CD4-positive, alpha-beta T cell (primary cell): ENCODE measurements around the gene RPS6KA2. TPM values are rescaled to one million over a fixed set of nuclear protein-coding genes. Genes with fewer than 3 reads are reported as not detected.

ENCODE experiments used
- ATAC-seq: fragments of 200-7000 bp; cut with Tn5 transposase; one replicate; pipeline ENCODE4 v1.10.0; 2022; ENCODE audit warnings: mild to moderate bottlenecking; ENCODE audit not compliant: poor library complexity
- CTCF ChIA-PET: fragments of 350-600 bp; sonication (Branson Sonifier 250); formaldehyde crosslinking; loops from one replicate; lab custom pipeline; 2021; ENCODE audit warnings: antibody characterized with exemption, inconsistent platforms; lab: Charles Lee
- POLR2A ChIA-PET: fragments of 350-600 bp; sonication (Branson Sonifier 250); formaldehyde crosslinking; loops from one replicate; lab custom pipeline; 2021; ENCODE audit warnings: antibody characterized with exemption, inconsistent platforms; lab: Charles Lee
- DNase-seq, 14 experiments: peaks; one replicate each; pipeline ENCODE4 v3.0.0-alpha.2; 2013 to 2020; ENCODE audit warnings: mixed read lengths in 2 of 14
- H3K27ac ChIP-seq, 2 donors: one replicate each; pipeline versions ENCODE4 v1.5.1 to v1.7.0; 2013; ENCODE audit warnings: low read length in 2 of 2, low read depth in 1 of 2, mild to moderate bottlenecking in 1 of 2
- H3K27me3 ChIP-seq, 2 experiments: 1 replicate in 1 of 2; 2 replicates in 1 of 2; pipeline versions ENCODE4 v1.6.1 to v1.7.0; 2013; ENCODE audit warnings: low read length in 2 of 2, control low read depth in 1 of 2, mild to moderate bottlenecking in 1 of 2, moderate library complexity in 1 of 2; ENCODE audit not compliant: insufficient read depth in 2 of 2, control insufficient read depth in 1 of 2
- H3K36me3 ChIP-seq: one replicate; pipeline ENCODE4 v1.6.1; 2013; ENCODE audit warnings: low read length, control low read depth; ENCODE audit not compliant: insufficient read depth
- H3K4me1 ChIP-seq: one replicate; pipeline ENCODE4 v1.6.1; 2013; ENCODE audit warnings: low read length, control low read depth; ENCODE audit not compliant: insufficient read depth
- H3K4me3 ChIP-seq: one replicate; pipeline ENCODE4 v1.5.1; 2013; ENCODE audit warnings: mild to moderate bottlenecking, low read length, moderate library complexity
- H3K9me3 ChIP-seq, 2 experiments: 1 replicate in 1 of 2; 2 replicates in 1 of 2; pipeline versions ENCODE4 v1.6.1 to v1.7.0; 2013; ENCODE audit warnings: low read length in 2 of 2, mild to moderate bottlenecking in 2 of 2, control low read depth in 1 of 2, moderate library complexity in 1 of 2; ENCODE audit not compliant: control insufficient read depth in 1 of 2, insufficient read depth in 1 of 2
- H3K27ac Mint-ChIP-seq: one replicate; pipeline ENCODE4 v1.8.0; 2020; ENCODE audit warnings: mixed read lengths
- H3K27me3 Mint-ChIP-seq: one replicate; pipeline ENCODE4 v1.8.0; 2021; ENCODE audit warnings: mixed read lengths
- H3K36me3 Mint-ChIP-seq: one replicate; pipeline ENCODE4 v1.8.0; 2021; ENCODE audit warnings: low read depth, mixed read lengths
- H3K4me1 Mint-ChIP-seq: one replicate; pipeline ENCODE4 v1.8.0; 2021; ENCODE audit warnings: low read depth, mixed read lengths
- H3K4me3 Mint-ChIP-seq: one replicate; pipeline ENCODE4 v1.8.0; 2020; ENCODE audit warnings: mild to moderate bottlenecking, mixed read lengths
- H3K9me3 Mint-ChIP-seq: one replicate; pipeline ENCODE4 v1.8.0; 2020; ENCODE audit warnings: mixed read lengths
- CTCF ChIP-seq: fragments of 200-600 bp; IDR thresholded peaks from one replicate; pipeline ENCODE4 v1.8.0; 2022; ENCODE audit warnings: antibody characterized with exemption, mild to moderate bottlenecking
- intact Hi-C, 2 experiments: fragments of 100-400 bp; cut with DNase I in 1 of 2; cut with micrococcal nuclease in 1 of 2; formaldehyde crosslinking; loops; one replicate each; pipeline versions ENCODE4 v1.15.1 to v1.9.0; 2023 to 2025; cut with DNase I, micrococcal nuclease
- total RNA-seq, 174 experiments: library from RNA in 2 of 174; stranded (reverse) in 2 of 174; gene quantifications; one replicate each; pipeline ENCODE4 v1.2.3 and lab custom pipeline; 2021 to 2026

RPS6KA2 gene
- total RNA-seq, 2 experiments from 2014 or later: 5.6 to 6.2 TPM

GRCh38 chr6:166584853-166585429 is 42.1 kb downstream of the RPS6KA2 start:
- H3K27ac Mint-ChIP-seq: no peak overlapping the region
- CTCF ChIA-PET: no interaction called here
- intact Hi-C loops: no loop called here

GRCh38 chr6:166584155-166584554 is 42.9 kb downstream of the RPS6KA2 start:
- H3K27ac ChIP-seq: no peak overlapping the region
- no peak for DNase-seq
- no peak overlapping the region for H3K4me3 ChIP-seq
- Mint-ChIP-seq H3K27me3 (no peaks in the 10 kb centered on the region), H3K36me3 (no peaks in the 10 kb centered on the region), H3K4me3 (no peak overlapping the region), H3K27ac (no peak overlapping the region), H3K4me1 (peaks cover 12% of the 10 kb centered on the region), H3K9me3 (no peaks in the 10 kb centered on the region)
- H3K27me3 ChIP-seq: no peaks in the 10 kb centered on the region
- ATAC-seq: no peak
- H3K4me1 ChIP-seq: peaks cover 4% of the 10 kb centered on the region
- no peak for TF ChIP-seq CTCF
- H3K36me3 ChIP-seq: no peaks in the 10 kb centered on the region
- POLR2A ChIA-PET: interaction anchor here (1.5 kb wide), 1 partner anchor 43 kb away, joined by 5 read pairs; the partner anchor contains the start of gene RPS6KA2
- intact Hi-C loops: no loop called here
- H3K9me3 ChIP-seq: no peaks in the 10 kb centered on the region
- CTCF ChIA-PET: interaction anchor here (1.2 kb wide), 1 partner anchor 9 kb away, joined by 3 read pairs; no protein-coding TSS in a partner anchor

More at GRCh38 chr6:166584853-166585429, 42.1 kb downstream of the RPS6KA2 start:
- Histone ChIP-seq H3K36me3 (no peaks in the 10 kb centered on the region), H3K9me3 (no peaks in the 10 kb centered on the region), H3K4me1 (peaks cover 9% of the 10 kb centered on the region), H3K27me3 (no peaks in the 10 kb centered on the region), H3K4me3 (no peak overlapping the region), H3K27ac (no peak overlapping the region)
- Mint-ChIP-seq H3K4me1 (peaks cover 20% of the 10 kb centered on the region), H3K9me3 (no peaks in the 10 kb centered on the region), H3K27me3 (no peaks in the 10 kb centered on the region), H3K36me3 (no peaks in the 10 kb centered on the region), H3K4me3 (no peak overlapping the region)
- ATAC-seq (no peak), DNase-seq (no peak)
- no peak for TF ChIP-seq CTCF
- POLR2A ChIA-PET: interaction anchor here (1.5 kb wide), 1 partner anchor 43 kb away, joined by 5 read pairs; the partner anchor contains the start of gene RPS6KA2

- Mint-ChIP-seq H3K4me1 (peaks cover 5% of the 10 kb centered on the region), H3K36me3 (no peaks in the 10 kb centered on the region), H3K4me3 (no peak overlapping the region), H3K27ac (no peak overlapping the region), H3K9me3 (no peaks in the 10 kb centered on the region), H3K27me3 (no peaks in the 10 kb centered on the region)
- Histone ChIP-seq H3K9me3 (no peaks in the 10 kb centered on the region), H3K4me3 (no peak overlapping the region), H3K27ac (no peak overlapping the region), H3K4me1 (no peaks in the 10 kb centered on the region), H3K27me3 (no peaks in the 10 kb centered on the region), H3K36me3 (no peaks in the 10 kb centered on the region)
- no peak for TF ChIP-seq CTCF
- intact Hi-C loops: no loop called here
- no peak for ATAC-seq
- POLR2A ChIA-PET: no interaction called here
- DNase-seq: no peak
- CTCF ChIA-PET: interaction anchor here (1.2 kb wide), 1 partner anchor 10 kb away, joined by 3 read pairs; no protein-coding TSS in a partner anchor
Observed at GRCh38 chr6:166583230-166583965, 43.7 kb downstream of the RPS6KA2 start.
